Measurements from ENCODE around the gene CFAP54.

CFAP54 gene

DNA sequence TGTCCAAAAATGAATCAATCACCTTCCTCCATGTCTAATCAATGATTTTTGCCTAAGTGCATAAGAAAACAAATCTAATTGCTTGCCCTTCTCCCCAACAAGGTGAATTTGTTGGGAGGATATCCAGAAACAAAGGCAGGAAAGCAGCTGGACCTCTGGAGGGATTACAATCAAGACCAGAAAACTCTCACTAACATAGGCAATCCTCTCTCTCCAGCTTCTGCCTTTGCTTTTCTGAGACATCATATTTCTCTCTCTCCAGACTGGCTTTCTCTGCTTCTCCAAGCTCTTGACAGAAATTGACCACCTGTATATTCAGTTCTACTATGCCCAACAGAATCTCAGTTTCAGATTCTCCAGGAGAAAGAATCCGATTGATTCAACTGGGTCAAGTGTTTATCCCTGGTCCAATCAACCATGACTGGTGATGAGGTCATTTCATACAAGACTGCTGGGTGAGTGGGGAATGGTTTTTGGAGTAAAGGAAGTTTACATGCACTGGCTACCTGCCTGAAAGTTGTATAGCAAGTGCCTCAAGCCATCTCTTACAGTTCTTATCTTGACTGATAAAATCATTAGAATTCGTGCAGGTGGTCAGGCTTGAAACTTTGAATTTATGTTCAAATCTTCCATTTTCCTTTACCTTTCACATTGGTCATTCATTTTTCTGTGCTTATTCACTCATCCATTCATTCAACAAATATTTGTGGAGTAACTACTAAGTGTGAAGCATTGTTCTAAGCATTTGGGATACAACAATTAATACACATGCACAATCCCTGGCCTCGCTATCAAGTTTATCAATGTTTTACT is 22.2 kb upstream of the CFAP54 start:
- TF ChIP-seq, protein P1, sequence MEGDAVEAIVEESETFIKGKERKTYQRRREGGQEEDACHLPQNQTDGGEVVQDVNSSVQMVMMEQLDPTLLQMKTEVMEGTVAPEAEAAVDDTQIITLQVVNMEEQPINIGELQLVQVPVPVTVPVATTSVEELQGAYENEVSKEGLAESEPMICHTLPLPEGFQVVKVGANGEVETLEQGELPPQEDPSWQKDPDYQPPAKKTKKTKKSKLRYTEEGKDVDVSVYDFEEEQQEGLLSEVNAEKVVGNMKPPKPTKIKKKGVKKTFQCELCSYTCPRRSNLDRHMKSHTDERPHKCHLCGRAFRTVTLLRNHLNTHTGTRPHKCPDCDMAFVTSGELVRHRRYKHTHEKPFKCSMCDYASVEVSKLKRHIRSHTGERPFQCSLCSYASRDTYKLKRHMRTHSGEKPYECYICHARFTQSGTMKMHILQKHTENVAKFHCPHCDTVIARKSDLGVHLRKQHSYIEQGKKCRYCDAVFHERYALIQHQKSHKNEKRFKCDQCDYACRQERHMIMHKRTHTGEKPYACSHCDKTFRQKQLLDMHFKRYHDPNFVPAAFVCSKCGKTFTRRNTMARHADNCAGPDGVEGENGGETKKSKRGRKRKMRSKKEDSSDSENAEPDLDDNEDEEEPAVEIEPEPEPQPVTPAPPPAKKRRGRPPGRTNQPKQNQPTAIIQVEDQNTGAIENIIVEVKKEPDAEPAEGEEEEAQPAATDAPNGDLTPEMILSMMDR (IDR thresholded peaks at IDR 0.05; ENCODE audit: extremely low read depth, missing control alignments) = no peak

GRCh38 chr12:96471368-96472050 is 17.9 kb upstream of the CFAP54 start:
- TF ChIP-seq, protein P1 (IDR thresholded peaks at IDR 0.05; ENCODE audit: extremely low read depth, missing control alignments) = no peak
- DNase-seq (ENCODE audit: low spot score) = no peak

More for the DNA sequence above, 22.2 kb upstream of the CFAP54 start:
- DNase-seq (ENCODE audit: low spot score) = no peak

- TF ChIP-seq, protein P1 (IDR thresholded peaks at IDR 0.05; ENCODE audit: extremely low read depth, missing control alignments) = no peak
- no peak for DNase-seq (ENCODE audit: low spot score)
These were observed 17.0 kb upstream of the CFAP54 start for GRCh38 chr12:96472384-96472783.

- TF ChIP-seq, protein P1 (IDR thresholded peaks at IDR 0.05; ENCODE audit: extremely low read depth, missing control alignments) = no peak
- DNase-seq (ENCODE audit: low spot score) = no peak
These were observed 15.8 kb upstream of the CFAP54 start for GRCh38 chr12:96473394-96474093.

- DNase-seq (ENCODE audit: low spot score) = no peak
- TF ChIP-seq, protein P1 (IDR thresholded peaks at IDR 0.05; ENCODE audit: extremely low read depth, missing control alignments) = no peak
These were observed 15.2 kb upstream of the CFAP54 start for GRCh38 chr12:96474206-96474605.

- no peak for DNase-seq (ENCODE audit: low spot score)
- TF ChIP-seq, protein P1 (IDR thresholded peaks at IDR 0.05; ENCODE audit: extremely low read depth, missing control alignments) = no peak
These were observed 11.4 kb upstream of the CFAP54 start for GRCh38 chr12:96478011-96478410.

DNA sequence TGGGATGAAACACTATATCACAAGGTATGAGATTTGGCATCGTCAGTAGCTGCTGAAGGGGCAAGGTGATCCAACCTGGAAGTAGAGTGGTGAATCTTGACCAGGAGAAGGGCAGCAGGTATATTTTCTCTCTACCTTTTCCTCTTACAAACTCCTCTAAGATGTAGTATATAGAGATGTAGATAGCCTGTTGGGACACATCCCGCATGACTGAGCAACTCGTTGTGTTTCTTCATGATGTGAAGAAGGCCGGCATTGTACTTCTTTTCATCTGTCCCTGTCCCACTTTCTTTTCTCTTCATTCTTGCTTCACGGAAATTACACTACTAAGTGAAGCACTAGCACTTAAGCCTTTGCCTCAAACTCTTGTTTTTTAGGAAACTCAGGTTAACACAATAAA is 7.3 kb upstream of the CFAP54 start:
- TF ChIP-seq, protein P1 (IDR thresholded peaks at IDR 0.05; ENCODE audit: extremely low read depth, missing control alignments) = no peak
- no peak for DNase-seq (ENCODE audit: low spot score)

All from GM20000 (cell line).